ENCODE results near the gene GSDME.

- TF ChIP-seq POLR2A (IDR thresholded peaks at IDR 0.05) (no peak), CTCF (IDR thresholded peaks at IDR 0.05) (no peak)
Measured at GRCh38 chr7:24670782-24671181, 86.5 kb downstream of the GSDME start.

All from lower leg skin (tissue), 3 donors.